DMS53 (cell line): ENCODE results near the gene TANC1.

Experiments used
- DNase-seq: peaks from one replicate; lab custom pipeline; 2025; lab: John Stamatoyannopoulos, UW

Gene TANC1

GRCh38 chr2:159196393-159196925 is 228.0 kb downstream of the TANC1 start:
- no peak for DNase-seq

DNA sequence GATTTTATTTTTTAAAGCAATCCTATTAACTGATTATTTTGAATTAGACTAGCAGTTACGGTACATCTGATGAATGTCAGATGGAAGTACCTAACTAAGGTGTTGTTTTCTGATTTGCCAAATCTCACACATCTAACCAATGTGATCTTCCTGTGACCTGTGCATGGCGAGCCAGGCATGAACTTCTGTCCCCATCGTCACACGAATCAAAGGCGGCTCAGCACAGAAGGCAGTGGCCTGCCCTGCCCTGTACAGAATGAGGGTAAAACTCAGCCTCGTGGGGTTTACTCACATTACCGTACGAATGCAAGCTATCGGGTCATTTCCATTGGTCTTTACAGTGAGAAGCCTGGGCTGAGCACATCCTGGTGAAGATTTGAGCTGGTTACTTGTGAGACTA is 230.8 kb downstream of the TANC1 start:
- no peak for DNase-seq

- DNase-seq = no peak
These were observed 231.5 kb downstream of the TANC1 start for GRCh38 chr2:159199761-159200465.

DNA sequence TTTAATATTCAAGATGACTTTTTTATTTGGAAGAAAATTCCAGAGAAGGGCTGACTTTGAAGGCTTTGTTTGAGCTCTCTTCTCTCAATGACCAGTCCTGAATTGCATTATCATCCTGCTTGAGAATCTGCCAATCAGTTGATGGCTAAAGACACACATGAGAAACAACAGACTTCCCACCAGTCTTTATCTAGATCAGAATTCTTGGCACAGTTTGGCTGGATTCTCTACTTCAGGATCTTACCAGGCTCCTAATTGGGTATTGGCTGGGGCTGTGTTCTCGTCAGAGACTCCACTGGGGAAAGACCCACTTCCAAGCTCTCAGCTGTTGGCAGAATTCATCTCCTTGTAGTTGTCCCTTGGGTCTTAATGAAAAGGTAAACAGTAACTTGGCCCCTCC is 232.1 kb downstream of the TANC1 start:
- no peak for DNase-seq

GRCh38 chr2:159201360-159202063 is 233.1 kb downstream of the TANC1 start:
- peak; percentile 77 for DNase-seq

GRCh38 chr2:159202568-159203071 is 234.2 kb downstream of the TANC1 start:
- no peak for DNase-seq

DNA sequence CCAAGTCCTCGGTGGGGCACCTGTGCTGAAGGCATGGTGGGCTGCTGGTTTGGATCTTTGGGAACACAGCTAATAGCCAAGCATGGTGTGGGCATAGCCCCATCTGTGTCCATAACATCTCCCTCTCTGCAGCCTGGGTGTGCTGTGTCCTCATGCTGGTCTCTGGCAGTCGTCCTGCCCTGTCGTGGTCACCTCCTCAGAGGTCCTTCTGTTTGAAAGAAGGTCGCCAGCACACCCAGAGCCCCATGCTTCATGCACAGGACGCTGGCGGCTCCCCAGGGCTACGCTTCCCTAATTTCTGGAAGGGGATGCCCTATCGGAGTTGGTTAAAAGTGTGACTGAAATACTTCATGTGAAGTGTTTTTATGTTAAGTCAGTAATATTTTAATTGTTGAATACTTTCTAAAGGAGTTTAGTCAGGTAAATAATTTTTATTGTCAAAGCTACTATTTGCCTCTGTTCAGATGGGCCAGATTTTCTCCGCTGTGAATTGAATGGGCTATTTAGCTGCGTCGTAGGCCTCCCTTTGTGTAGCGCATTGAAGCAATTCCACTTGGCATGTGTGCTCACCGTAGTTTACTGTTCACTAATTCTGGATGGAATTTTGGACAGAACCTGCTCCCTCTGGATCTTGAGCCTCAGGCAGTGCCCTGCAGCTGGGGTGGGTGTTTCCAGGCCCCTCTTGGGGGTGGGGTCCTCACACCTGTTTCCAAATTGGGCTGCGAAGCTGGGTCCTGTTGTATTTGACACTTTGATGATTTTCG is 236.1 kb downstream of the TANC1 start:
- no peak for DNase-seq

GRCh38 chr2:159206736-159207380 is 238.4 kb downstream of the TANC1 start:
- no peak for DNase-seq

GRCh38 chr2:159208438-159208837 is 240.0 kb downstream of the TANC1 start:
- no peak for DNase-seq

DNA sequence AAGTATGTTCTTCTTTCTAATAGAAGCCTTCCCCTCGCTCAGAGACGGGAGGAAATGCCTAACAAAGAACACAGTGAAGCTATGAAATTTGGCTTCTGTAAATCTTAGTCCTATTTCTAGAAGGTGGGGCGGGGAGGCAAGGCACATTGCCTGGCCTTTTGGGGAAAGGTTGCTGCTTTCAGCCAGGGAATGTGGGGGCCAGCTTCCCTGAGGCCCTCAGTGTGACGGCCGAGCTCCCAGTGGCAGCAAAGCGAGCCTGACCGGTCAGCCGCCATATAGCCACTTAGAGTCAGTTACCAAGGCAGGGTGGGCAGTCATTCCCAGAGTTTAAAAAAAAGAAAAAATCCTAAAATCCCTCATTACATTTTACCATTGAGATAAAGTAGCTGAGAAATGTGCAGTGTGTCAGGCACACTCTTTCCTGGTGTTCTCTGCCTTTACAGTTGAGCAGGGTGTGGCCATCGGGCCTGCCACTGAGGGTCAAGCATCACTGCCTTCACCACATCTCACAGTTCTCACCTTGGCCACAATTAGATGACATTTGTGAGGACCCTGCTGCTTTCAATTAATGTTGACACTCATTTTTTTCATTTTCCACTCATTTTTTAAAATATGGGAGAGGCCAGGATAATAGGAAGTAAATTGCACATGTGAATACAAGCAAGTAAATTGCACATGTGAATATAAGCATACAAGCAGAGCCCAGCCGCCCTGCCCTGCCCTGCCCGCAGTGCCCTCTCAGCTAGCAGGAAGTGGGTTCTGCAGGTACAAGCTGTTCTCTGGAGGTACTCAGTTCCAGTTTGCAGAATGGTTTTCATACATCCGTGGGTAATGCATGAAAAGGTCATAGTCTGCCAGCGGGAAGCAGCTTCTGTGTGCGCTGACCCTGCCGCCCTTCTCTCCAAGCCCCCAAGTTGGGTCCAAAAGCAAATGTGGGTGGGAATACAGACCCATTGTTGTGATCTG is 241.2 kb downstream of the TANC1 start:
- DNase-seq = no peak

- DNase-seq = no peak
These were observed 243.3 kb downstream of the TANC1 start for GRCh38 chr2:159211447-159212396.

DNA sequence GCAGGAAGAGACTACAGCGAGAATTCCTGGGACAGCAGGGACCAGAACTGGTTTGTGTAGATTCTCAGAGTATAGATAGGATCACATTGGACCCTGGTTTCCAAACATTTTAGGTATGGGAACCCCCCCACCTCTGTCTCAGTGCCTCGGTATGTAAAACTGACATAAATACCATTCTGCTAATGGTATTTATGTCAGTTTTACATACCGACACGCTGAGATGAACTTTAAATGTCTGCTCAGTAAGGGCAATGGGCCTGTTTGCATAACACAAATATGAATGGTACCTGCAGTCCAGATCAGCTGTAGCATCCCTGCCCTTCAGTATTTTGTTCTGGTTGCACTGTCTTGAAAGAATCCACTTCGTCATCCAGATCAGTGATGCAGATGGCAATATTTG is 244.9 kb downstream of the TANC1 start:
- no peak for DNase-seq

- peak; percentile 10 for DNase-seq
These were observed 246.0 kb downstream of the TANC1 start for GRCh38 chr2:159214325-159214865.

GRCh38 chr2:159215116-159215515 is 246.7 kb downstream of the TANC1 start:
- DNase-seq = no peak

DNA sequence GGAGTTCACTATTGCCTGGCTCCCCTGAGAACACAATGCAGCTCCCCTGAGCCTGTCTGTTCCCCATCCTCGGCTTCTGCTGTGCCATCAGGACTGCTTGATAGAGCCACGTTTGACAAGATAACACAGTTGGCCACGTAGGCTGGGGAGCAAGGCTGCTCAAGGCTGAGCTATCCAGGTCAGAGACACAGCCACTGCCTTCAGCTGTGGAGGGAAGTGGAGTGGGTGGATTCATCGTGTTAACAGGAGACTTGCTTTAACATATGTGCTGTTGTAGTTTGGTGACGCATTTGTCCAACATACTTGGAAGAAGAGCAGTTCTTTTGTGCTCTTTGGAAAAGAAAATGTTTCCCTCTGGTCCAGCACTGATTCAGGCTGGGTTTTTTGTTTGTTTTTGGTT is 249.2 kb downstream of the TANC1 start:
- DNase-seq = no peak

- DNase-seq = no peak
These were observed 249.9 kb downstream of the TANC1 start for GRCh38 chr2:159218389-159218788.

DNA sequence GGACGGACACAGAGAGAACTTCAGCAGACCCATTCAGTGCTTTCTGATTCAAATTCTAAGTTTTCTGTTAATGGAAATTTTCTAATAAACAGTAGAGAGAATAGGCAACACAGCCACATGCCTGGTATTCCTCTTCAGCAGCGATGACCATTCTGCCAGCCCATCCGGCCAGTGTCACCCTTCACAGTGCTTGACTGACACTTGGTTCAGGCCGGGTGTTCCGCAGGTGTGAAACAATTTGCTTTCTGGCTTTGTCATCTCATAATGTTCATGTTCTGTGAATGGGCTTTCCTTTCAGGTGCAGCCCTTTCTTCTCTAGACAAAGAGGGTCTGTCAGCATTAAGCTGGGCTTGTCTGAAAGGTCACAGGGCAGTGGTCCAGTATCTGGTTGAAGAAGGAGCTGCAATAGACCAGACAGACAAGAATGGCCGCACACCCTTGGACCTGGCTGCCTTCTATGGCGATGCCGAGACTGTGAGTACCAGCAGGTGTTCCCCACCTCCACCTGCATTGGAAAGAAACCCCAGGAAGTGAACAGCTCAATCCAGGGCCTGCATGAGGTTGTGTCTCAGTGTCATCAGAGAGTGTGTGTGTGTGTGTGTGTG is 251.1 kb downstream of the TANC1 start:
- no peak for DNase-seq

DNA sequence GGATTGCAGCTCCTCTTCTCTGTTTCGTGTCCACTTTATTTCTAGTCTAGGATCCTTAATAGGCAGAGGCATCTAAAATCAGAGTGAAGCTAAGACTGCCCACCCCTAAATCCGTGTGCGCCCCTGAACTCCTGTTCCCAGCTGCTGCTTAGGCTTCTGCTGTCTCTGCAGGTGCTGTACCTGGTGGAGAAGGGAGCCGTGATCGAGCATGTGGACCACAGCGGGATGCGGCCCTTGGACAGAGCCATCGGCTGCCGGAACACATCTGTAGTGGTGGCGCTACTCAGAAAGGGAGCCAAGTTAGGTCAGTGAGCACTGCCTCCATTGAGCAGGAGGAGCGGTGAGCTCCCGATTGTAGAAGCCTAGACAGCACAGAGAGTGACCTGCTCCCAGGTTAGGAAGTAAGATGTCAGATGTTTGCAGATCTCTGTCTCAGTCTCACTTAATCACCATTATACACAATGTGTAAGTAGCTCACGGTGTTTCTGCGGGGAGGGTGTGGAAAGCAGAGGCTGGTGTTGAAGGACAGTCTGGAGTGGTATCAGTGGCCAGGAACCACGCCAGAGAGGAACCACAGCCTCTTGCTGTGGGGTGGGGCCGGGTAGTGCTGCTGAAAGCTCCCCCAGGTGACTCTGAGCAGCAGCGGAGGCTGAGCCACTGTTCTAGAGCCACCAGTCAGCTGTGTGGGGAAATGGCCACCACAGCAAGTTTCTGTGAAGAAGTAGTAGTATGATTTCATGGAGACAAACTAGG is 255.8 kb downstream of the TANC1 start:
- DNase-seq = no peak
